ENCODE results near the gene GTPBP6.
"Not testable (repeated sequence)": the region's sequence is repeated elsewhere in the genome, so short reads cannot be mapped to it uniquely, and the experiment has no call there.

GTPBP6 gene

GRCh38 chrX:314781-315595, 3.6 kb downstream of the GTPBP6 start:
- no peak for DNase-seq

- no peak for DNase-seq
Measured at GRCh38 chrX:314049-314448, 4.5 kb downstream of the GTPBP6 start.

GRCh38 chrX:313546-313945, 5.0 kb downstream of the GTPBP6 start:
- no peak for DNase-seq

GRCh38 chrX:312621-313331, 5.8 kb downstream of the GTPBP6 start:
- DNase-seq, result no peak

- DNase-seq, result no peak
Measured at GRCh38 chrX:311156-312129, 7.2 kb downstream of the GTPBP6 start.

GRCh38 chrX:310621-311155, 7.9 kb downstream of the GTPBP6 start:
- no peak for DNase-seq

- DNase-seq, result no peak
Measured at GRCh38 chrX:308821-309520, 9.6 kb downstream of the GTPBP6 start.

- no peak for DNase-seq
Measured at GRCh38 chrX:307261-308111, 11.1 kb downstream of the GTPBP6 start.

- not testable (repeated sequence) for DNase-seq
Measured at GRCh38 chrX:306614-307251, 11.9 kb downstream of the GTPBP6 start.

GRCh38 chrX:305781-306613, 12.6 kb downstream of the GTPBP6 start:
- not testable (repeated sequence) for DNase-seq

- no peak for DNase-seq
Measured at GRCh38 chrX:302975-303374, 15.6 kb downstream of the GTPBP6 start.

GRCh38 chrX:300334-300733, 18.3 kb downstream of the GTPBP6 start:
- no peak for DNase-seq

- DNase-seq, result no peak
Measured at GRCh38 chrX:298993-299392, 19.6 kb downstream of the GTPBP6 start.

GRCh38 chrX:295136-295535, 23.5 kb downstream of the GTPBP6 start:
- DNase-seq, result no peak

GRCh38 chrX:292900-293897, 25.4 kb downstream of the GTPBP6 start:
- DNase-seq, result no peak

- DNase-seq, result no peak
Measured at GRCh38 chrX:291411-291901, 27.1 kb downstream of the GTPBP6 start.

- DNase-seq, result no peak
Measured at GRCh38 chrX:290476-291166, 28.0 kb downstream of the GTPBP6 start.

GRCh38 chrX:288561-288991, 30.0 kb downstream of the GTPBP6 start:
- no peak for DNase-seq

Data from DMS79 treated with DMSO at 0.1 percent for 48 hours (cell line).